ENCODE measurements around the gene WDR26.

DNA sequence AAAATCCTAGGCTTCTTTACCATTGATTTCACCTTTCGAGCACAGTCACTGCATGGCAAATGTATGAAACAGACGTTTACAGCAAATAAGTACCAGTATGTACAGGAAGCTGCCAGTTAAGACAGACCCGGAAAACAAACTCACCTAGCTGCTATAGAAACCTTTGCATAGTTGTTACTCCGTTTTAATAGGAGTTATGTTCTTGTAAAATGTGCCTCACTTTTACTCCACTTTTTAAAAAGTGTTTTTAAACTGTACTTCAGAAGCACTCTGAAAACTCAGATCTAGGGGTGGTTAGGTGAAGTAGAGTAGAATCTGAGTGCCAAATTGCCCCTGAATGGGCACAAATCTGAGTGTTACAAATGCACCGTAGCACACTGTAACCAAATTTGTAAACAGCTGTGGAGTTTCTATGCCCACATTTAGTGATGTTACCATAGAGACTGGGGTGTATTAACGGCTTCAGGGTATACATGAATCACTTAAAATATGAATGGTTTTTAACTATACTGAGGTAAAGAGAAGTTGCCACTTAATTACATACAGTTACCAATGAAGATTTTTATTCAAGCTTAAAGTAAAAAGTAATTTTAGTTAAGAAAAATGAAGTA, 47.2 kb downstream of the WDR26 start:
- TF ChIP-seq, protein P1, sequence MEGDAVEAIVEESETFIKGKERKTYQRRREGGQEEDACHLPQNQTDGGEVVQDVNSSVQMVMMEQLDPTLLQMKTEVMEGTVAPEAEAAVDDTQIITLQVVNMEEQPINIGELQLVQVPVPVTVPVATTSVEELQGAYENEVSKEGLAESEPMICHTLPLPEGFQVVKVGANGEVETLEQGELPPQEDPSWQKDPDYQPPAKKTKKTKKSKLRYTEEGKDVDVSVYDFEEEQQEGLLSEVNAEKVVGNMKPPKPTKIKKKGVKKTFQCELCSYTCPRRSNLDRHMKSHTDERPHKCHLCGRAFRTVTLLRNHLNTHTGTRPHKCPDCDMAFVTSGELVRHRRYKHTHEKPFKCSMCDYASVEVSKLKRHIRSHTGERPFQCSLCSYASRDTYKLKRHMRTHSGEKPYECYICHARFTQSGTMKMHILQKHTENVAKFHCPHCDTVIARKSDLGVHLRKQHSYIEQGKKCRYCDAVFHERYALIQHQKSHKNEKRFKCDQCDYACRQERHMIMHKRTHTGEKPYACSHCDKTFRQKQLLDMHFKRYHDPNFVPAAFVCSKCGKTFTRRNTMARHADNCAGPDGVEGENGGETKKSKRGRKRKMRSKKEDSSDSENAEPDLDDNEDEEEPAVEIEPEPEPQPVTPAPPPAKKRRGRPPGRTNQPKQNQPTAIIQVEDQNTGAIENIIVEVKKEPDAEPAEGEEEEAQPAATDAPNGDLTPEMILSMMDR (IDR thresholded peaks at IDR 0.05; ENCODE audit: insufficient read depth, low read depth, low read length), result no peak
- TF ChIP-seq EZH2 (IDR thresholded peaks at IDR 0.05; ENCODE audit: insufficient read depth, low read length), result no peak
